ENCODE measurements around the gene HOOK2. TPM values are rescaled to one million over a fixed set of nuclear protein-coding genes. Genes with fewer than 3 reads are reported as not detected.
"Not testable (repeated sequence)": the region's sequence is repeated elsewhere in the genome, so short reads cannot be mapped to it uniquely, and the experiment has no call there.

The HOOK2 gene
- total and polyA plus RNA-seq, 2 donors (not counting 1 experiment from before 2014, with no cell fraction given), result 6.6 to 26.6 TPM

DNA sequence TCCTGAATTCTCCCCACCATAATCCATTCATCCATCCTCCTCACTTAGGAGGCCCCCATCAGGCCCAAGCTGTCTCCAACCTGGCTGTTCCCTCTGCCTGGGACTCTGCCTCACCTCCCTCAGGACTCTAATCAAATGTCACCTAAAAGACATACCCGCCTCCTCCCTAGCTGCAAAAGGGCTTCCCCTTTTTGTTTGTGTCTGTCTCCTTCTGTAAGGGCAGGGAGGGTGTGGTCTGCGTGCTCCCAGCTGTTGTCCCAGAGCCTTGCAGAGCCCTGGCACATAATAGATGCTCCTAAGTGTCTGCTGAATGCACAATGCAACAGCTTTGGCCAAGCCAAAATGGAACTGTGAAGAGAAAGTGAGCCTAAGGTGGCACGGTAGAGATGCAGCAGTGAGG, 45.3 kb downstream of the HOOK2 start:
- Histone ChIP-seq H3K36me3 (ENCODE audit: control insufficient read depth, insufficient read depth, low read length) (peaks cover 22% of the 10 kb centered on the region), H3K4me3 (replicated peaks in 1 of 4; ENCODE audit: control extremely low read depth in 1 of 4, insufficient read depth in 1 of 4, low read depth in 3 of 4, low read length in 4 of 4) (no peak overlapping the region), H3K27ac (ENCODE audit: insufficient read depth, low read length) (no peak overlapping the region), H3K79me2 (ENCODE audit: control insufficient read depth, insufficient read depth, low read length) (peaks cover 47% of the 10 kb centered on the region), H3K4me2 (ENCODE audit: extremely low read depth, insufficient read depth, low read length) (no peak overlapping the region), H3K9ac (ENCODE audit: insufficient read depth, low read length) (peak overlapping the region; percentile 5), H3K9me3 (ENCODE audit: control insufficient read depth, insufficient read depth, low read depth, low read length) (no peaks in the 10 kb centered on the region), H4K20me1 (ENCODE audit: control insufficient read depth, extremely low read depth, insufficient read depth, low read length) (no peaks in the 10 kb centered on the region), H3K27me3 (ENCODE audit: control insufficient read depth, insufficient read depth, low read length) (no peaks in the 10 kb centered on the region), H3K4me1 (ENCODE audit: control insufficient read depth, extremely low read depth, insufficient read depth, low read length) (peaks cover 8% of the 10 kb centered on the region), H2AFZ (ENCODE audit: low read length) (no peak overlapping the region)
- no peak for DNase-seq (ENCODE audit: low read depth in 2 of 2)
- no peak for TF ChIP-seq CTCF (conservative IDR thresholded peaks at IDR 0.05 in 1 of 2, IDR thresholded peaks at IDR 0.05 in 1 of 2; ENCODE audit: low read depth in 1 of 2, low read length in 2 of 2)
- no peak for TF ChIP-seq EZH2 (IDR thresholded peaks at IDR 0.05; ENCODE audit: low read length, missing control alignments)

DNA sequence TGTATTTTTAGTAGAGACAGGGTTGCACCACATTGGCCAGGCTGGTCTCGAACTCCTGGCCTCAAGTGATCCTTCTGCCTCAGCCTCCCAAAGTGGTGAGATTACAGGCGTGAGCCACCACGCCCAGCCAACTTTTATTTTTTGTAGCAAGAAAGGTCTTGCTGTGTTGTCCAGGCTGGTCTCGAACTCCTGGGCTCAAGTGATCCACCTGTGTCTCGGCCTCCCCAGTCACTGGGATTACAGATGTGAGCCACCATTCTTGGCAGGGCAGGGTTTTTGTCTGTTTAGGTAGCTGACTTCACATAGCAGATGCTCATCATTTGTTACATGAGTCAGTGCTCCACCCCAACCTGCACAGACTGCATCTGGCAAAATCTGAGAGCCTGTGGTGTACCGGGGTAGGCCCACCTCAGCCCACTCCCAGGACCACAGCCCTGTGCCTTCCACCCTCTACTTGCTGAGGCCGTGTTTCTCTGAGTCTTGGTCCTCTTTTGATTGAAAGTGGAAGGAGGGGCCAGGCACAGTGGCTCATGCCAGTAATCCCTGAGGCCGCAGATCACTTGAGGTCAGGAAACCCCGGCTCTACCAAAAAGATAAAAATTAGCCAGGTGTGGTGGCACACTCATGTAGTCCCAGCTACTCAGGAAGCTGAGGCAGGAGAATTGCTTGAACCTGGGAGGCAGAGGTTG, 47.5 kb downstream of the HOOK2 start:
- Histone ChIP-seq H4K20me1 (ENCODE audit: control insufficient read depth, extremely low read depth, insufficient read depth, low read length) (no peaks in the 10 kb centered on the region), H3K4me3 (replicated peaks in 1 of 4; ENCODE audit: control extremely low read depth in 1 of 4, insufficient read depth in 1 of 4, low read depth in 3 of 4, low read length in 4 of 4) (no peak overlapping the region), H3K9me3 (ENCODE audit: control insufficient read depth, insufficient read depth, low read depth, low read length) (no peaks in the 10 kb centered on the region), H3K79me2 (ENCODE audit: control insufficient read depth, insufficient read depth, low read length) (peaks cover 39% of the 10 kb centered on the region), H3K9ac (ENCODE audit: insufficient read depth, low read length) (no peak overlapping the region), H3K36me3 (ENCODE audit: control insufficient read depth, insufficient read depth, low read length) (peaks cover 22% of the 10 kb centered on the region), H3K27me3 (ENCODE audit: control insufficient read depth, insufficient read depth, low read length) (no peaks in the 10 kb centered on the region), H2AFZ (ENCODE audit: low read length) (no peak overlapping the region), H3K27ac (ENCODE audit: insufficient read depth, low read length) (no peak overlapping the region), H3K4me2 (ENCODE audit: extremely low read depth, insufficient read depth, low read length) (no peak overlapping the region), H3K4me1 (ENCODE audit: control insufficient read depth, extremely low read depth, insufficient read depth, low read length) (peaks cover 8% of the 10 kb centered on the region)
- no peak for DNase-seq (ENCODE audit: low read depth in 2 of 2)
- TF ChIP-seq CTCF (conservative IDR thresholded peaks at IDR 0.05 in 1 of 2, IDR thresholded peaks at IDR 0.05 in 1 of 2; ENCODE audit: low read depth in 1 of 2, low read length in 2 of 2), result no peak
- no peak for TF ChIP-seq EZH2 (IDR thresholded peaks at IDR 0.05; ENCODE audit: low read length, missing control alignments)

DNA sequence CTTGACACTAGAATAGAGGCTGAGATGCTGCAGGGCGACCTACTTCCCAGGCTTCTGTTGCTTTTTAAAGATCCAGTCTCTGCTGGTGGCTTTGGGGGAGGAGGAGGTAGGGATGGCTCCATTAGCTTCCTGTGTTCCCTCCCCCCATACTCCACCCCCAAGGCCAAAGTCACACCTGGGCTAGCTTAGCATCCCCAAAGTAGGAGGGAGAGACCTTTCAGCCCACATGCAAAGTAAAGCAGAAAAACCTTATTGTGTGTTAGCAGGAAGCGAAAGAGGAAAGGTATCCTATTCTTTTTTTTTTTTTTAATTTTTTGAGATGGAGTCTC, 48.4 kb downstream of the HOOK2 start:
- Histone ChIP-seq H3K4me2 (ENCODE audit: extremely low read depth, insufficient read depth, low read length) (no peak overlapping the region), H3K9me3 (ENCODE audit: control insufficient read depth, insufficient read depth, low read depth, low read length) (no peaks in the 10 kb centered on the region), H3K4me3 (replicated peaks in 1 of 4; ENCODE audit: control extremely low read depth in 1 of 4, insufficient read depth in 1 of 4, low read depth in 3 of 4, low read length in 4 of 4) (no peak overlapping the region), H3K4me1 (ENCODE audit: control insufficient read depth, extremely low read depth, insufficient read depth, low read length) (peaks cover 3% of the 10 kb centered on the region), H3K79me2 (ENCODE audit: control insufficient read depth, insufficient read depth, low read length) (peaks cover 33% of the 10 kb centered on the region), H3K27ac (ENCODE audit: insufficient read depth, low read length) (no peak overlapping the region), H2AFZ (ENCODE audit: low read length) (no peak overlapping the region), H4K20me1 (ENCODE audit: control insufficient read depth, extremely low read depth, insufficient read depth, low read length) (no peaks in the 10 kb centered on the region), H3K9ac (ENCODE audit: insufficient read depth, low read length) (no peak overlapping the region), H3K27me3 (ENCODE audit: control insufficient read depth, insufficient read depth, low read length) (no peaks in the 10 kb centered on the region), H3K36me3 (ENCODE audit: control insufficient read depth, insufficient read depth, low read length) (peaks cover 22% of the 10 kb centered on the region)
- no peak for TF ChIP-seq CTCF (conservative IDR thresholded peaks at IDR 0.05 in 1 of 2, IDR thresholded peaks at IDR 0.05 in 1 of 2; ENCODE audit: low read depth in 1 of 2, low read length in 2 of 2)
- no peak for TF ChIP-seq EZH2 (IDR thresholded peaks at IDR 0.05; ENCODE audit: low read length, missing control alignments)
- no peak for DNase-seq (ENCODE audit: low read depth in 2 of 2)

- H3K79me2 ChIP-seq (ENCODE audit: control insufficient read depth, insufficient read depth, low read length), result peaks cover 34% of the 10 kb centered on the region
- H3K36me3 ChIP-seq (ENCODE audit: control insufficient read depth, insufficient read depth, low read length), result peaks cover 14% of the 10 kb centered on the region
- H3K27me3 ChIP-seq (ENCODE audit: control insufficient read depth, insufficient read depth, low read length); H3K9ac ChIP-seq (ENCODE audit: insufficient read depth, low read length); DNase-seq (ENCODE audit: low read depth in 2 of 2); H3K4me3 ChIP-seq (replicated peaks in 1 of 4; ENCODE audit: control extremely low read depth in 1 of 4, insufficient read depth in 1 of 4, low read depth in 3 of 4, low read length in 4 of 4); H2AFZ ChIP-seq (ENCODE audit: low read length); H3K27ac ChIP-seq (ENCODE audit: insufficient read depth, low read length); H3K9me3 ChIP-seq (ENCODE audit: control insufficient read depth, insufficient read depth, low read depth, low read length); H3K4me2 ChIP-seq (ENCODE audit: extremely low read depth, insufficient read depth, low read length); H3K4me1 ChIP-seq (ENCODE audit: control insufficient read depth, extremely low read depth, insufficient read depth, low read length); H4K20me1 ChIP-seq (ENCODE audit: control insufficient read depth, extremely low read depth, insufficient read depth, low read length): not testable (repeated sequence)
Measured at GRCh38 chr19:12725612-12726011, 49.7 kb downstream of the HOOK2 start.

Data from fibroblast of lung (primary cell).